22Rv1 (cell line): Measurements from ENCODE around the gene TXLNB.

Experiments
- ZFX ChIP-seq: fragments of 450-650 bp; IDR thresholded peaks from 2 replicates; pipeline ENCODE4 v1.6.1; 2017; ENCODE audit warnings: antibody characterized with exemption, borderline replicate concordance
- TF ChIP-seq, protein P1 (sequence below): fragments of 450-650 bp; IDR thresholded peaks from 2 replicates; pipeline ENCODE4 v1.5.1; 2017; ENCODE audit warnings: mild to moderate bottlenecking

DNA sequence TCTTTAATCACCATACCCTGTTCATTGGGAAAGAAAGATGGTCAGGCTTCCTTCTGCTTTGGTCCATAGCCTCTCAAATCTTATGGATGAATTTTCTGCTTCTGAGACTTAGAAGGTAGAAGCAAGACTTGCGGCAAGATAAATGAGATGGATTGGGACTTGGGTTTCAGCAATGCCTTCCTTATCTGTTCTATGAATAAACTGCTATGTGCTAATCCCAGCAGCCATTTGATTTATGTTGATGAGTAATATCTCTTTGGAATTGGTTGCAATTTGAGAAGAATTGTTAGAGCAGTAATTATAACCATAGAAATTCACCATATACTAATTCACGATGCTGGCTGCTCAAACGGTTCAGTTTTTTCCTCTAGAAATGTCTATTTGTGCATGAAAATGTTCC lies 48.3 kb downstream of the TXLNB start:
- TF ChIP-seq, protein P1, sequence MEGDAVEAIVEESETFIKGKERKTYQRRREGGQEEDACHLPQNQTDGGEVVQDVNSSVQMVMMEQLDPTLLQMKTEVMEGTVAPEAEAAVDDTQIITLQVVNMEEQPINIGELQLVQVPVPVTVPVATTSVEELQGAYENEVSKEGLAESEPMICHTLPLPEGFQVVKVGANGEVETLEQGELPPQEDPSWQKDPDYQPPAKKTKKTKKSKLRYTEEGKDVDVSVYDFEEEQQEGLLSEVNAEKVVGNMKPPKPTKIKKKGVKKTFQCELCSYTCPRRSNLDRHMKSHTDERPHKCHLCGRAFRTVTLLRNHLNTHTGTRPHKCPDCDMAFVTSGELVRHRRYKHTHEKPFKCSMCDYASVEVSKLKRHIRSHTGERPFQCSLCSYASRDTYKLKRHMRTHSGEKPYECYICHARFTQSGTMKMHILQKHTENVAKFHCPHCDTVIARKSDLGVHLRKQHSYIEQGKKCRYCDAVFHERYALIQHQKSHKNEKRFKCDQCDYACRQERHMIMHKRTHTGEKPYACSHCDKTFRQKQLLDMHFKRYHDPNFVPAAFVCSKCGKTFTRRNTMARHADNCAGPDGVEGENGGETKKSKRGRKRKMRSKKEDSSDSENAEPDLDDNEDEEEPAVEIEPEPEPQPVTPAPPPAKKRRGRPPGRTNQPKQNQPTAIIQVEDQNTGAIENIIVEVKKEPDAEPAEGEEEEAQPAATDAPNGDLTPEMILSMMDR, result no peak
- TF ChIP-seq ZFX, result no peak
